Neuronal stem cell (in vitro differentiated cells): ENCODE measurements around the gene MBP.
A peak's percentile ranks its signal among the peaks of the same experiment; 100 is the strongest.

ENCODE experiments used
- DNase-seq: peaks from one replicate; pipeline ENCODE4 v3.0.0-alpha.2; 2013; ENCODE audit warnings: low spot score
- H2AFZ ChIP-seq: one replicate; pipeline ENCODE4 v1.6.1; 2013; ENCODE audit warnings: mild to moderate bottlenecking, low read length, inconsistent platforms
- H2AK5ac ChIP-seq: 2 replicates; pipeline ENCODE4 v1.6.1; 2013; ENCODE audit warnings: low read depth, mild to moderate bottlenecking, inconsistent platforms, low read length, moderate library complexity, mixed read lengths
- H2BK120ac ChIP-seq: 2 replicates; pipeline ENCODE4 v1.6.1; 2013; ENCODE audit warnings: low read depth, mild to moderate bottlenecking, inconsistent platforms, low read length, moderate library complexity, mixed read lengths
- H2BK12ac ChIP-seq: one replicate; pipeline ENCODE4 v1.6.1; 2013; ENCODE audit warnings: low read length, inconsistent platforms
- H2BK15ac ChIP-seq: 2 replicates; pipeline ENCODE4 v1.6.1; 2013; ENCODE audit warnings: mild to moderate bottlenecking, low read length, inconsistent platforms, mixed read lengths
- H2BK5ac ChIP-seq: one replicate; pipeline ENCODE4 v1.6.1; 2013; ENCODE audit warnings: inconsistent platforms, mild to moderate bottlenecking, low read length, moderate library complexity
- H3K14ac ChIP-seq: one replicate; pipeline ENCODE4 v1.6.1; 2013; ENCODE audit warnings: low read length, inconsistent platforms
- H3K18ac ChIP-seq: 2 replicates; pipeline ENCODE4 v1.6.1; 2013; ENCODE audit warnings: low read length, inconsistent platforms
- H3K23ac ChIP-seq: 2 replicates; pipeline ENCODE4 v1.6.1; 2013; ENCODE audit warnings: low read depth, mild to moderate bottlenecking, mixed read lengths, low read length, inconsistent platforms; ENCODE audit not compliant: poor library complexity
- H3K27ac ChIP-seq: replicated peaks from 3 replicates; pipeline ENCODE4 v1.5.1; 2013; ENCODE audit warnings: low read length, inconsistent platforms
- H3K27me3 ChIP-seq, 3 experiments: 2 replicates each; pipeline ENCODE4 v1.6.1; 2013; ENCODE audit warnings: low read length in 3 of 3, mild to moderate bottlenecking in 2 of 3, inconsistent platforms in 1 of 3, low read depth in 1 of 3, mixed read lengths in 1 of 3, moderate library complexity in 1 of 3; ENCODE audit not compliant: control insufficient read depth in 3 of 3, insufficient read depth in 3 of 3
- H3K36me3 ChIP-seq, 2 donors: replicated peaks in 1 of 2; 2 replicates each; pipeline ENCODE4 v1.6.1; 2013; ENCODE audit warnings: low read length in 2 of 2; ENCODE audit not compliant: control insufficient read depth in 2 of 2, insufficient read depth in 2 of 2
- H3K4ac ChIP-seq: 2 replicates; pipeline ENCODE4 v1.6.1; 2013; ENCODE audit warnings: inconsistent platforms, mild to moderate bottlenecking, low read length, moderate library complexity
- H3K4me1 ChIP-seq, 2 donors: 1 replicate in 1 of 2; 2 replicates in 1 of 2; pipeline ENCODE4 v1.6.1; 2013; ENCODE audit warnings: low read length in 2 of 2, low read depth in 1 of 2; ENCODE audit not compliant: control insufficient read depth in 2 of 2, insufficient read depth in 1 of 2
- H3K4me2 ChIP-seq: one replicate; pipeline ENCODE4 v1.6.1; 2013; ENCODE audit warnings: mild to moderate bottlenecking, low read length, inconsistent platforms; ENCODE audit not compliant: insufficient read depth, poor library complexity, severe bottlenecking
- H3K4me3 ChIP-seq, 2 donors: 2 replicates each; pipeline ENCODE4 v1.5.1; 2013; ENCODE audit warnings: low read length in 2 of 2, mild to moderate bottlenecking in 2 of 2, inconsistent platforms in 1 of 2, moderate library complexity in 1 of 2
- H3K79me1 ChIP-seq: one replicate; pipeline ENCODE4 v1.6.1; 2013; ENCODE audit warnings: low read depth, mild to moderate bottlenecking, inconsistent platforms, low read length, moderate library complexity
- H3K9ac ChIP-seq: one replicate; pipeline ENCODE4 v1.6.1; 2013; ENCODE audit warnings: mild to moderate bottlenecking, low read depth, low read length, inconsistent platforms; ENCODE audit not compliant: poor library complexity
- H3K9me3 ChIP-seq, 2 donors: replicated peaks in 1 of 2; 2 replicates each; pipeline versions ENCODE3 to v1.6.1; 2013; ENCODE audit warnings: low read length in 2 of 2, mild to moderate bottlenecking in 2 of 2, inconsistent platforms in 1 of 2, low read depth in 1 of 2, mixed read lengths in 1 of 2, moderate library complexity in 1 of 2; ENCODE audit not compliant: control insufficient read depth in 2 of 2, insufficient read depth in 1 of 2
- H4K8ac ChIP-seq: one replicate; pipeline ENCODE4 v1.6.1; 2013; ENCODE audit warnings: low read depth, mild to moderate bottlenecking, inconsistent platforms, low read length, moderate library complexity
- H4K91ac ChIP-seq: one replicate; pipeline ENCODE4 v1.6.1; 2013; ENCODE audit warnings: low read length, low read depth, mild to moderate bottlenecking, inconsistent platforms; ENCODE audit not compliant: poor library complexity
- WGBS, 2 donors: extraction: QIAGEN DNeasy Blood & Tissue Kit; methylation state at CpG; one replicate each; pipeline ENCODE4 v1.1.7; 2013; ENCODE audit warnings: missing lambda C conversion rate in 2 of 2, mixed read lengths in 1 of 2; ENCODE audit not compliant: insufficient read length in 2 of 2, insufficient replicate concordance in 1 of 2; ENCODE audit errors: extremely low coverage in 2 of 2; 5-methylcytosine and 5-hydroxymethylcytosine counted together

The MBP gene

DNA sequence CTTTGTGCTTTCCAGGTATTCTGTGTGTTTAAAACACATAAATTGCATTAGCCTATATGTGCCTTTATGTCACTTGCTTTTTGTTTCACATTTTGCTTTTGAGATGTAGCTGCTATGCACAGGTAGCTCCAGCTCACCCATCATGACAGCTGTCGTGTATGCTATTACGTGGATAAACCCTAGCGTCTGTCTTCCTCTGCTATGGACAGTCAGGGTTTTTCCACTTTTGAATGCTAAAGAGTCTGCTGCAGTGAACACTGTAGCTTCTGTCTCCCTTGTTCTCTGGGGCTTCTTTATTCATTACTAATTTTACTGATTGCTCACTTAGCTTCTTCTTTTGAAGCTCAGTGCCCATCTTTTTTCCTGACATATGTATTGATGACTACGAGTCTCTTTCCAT, 24.7 kb upstream of the MBP start:
- H3K27ac ChIP-seq, result no peak overlapping the region
- H2BK120ac ChIP-seq, result no peak overlapping the region
- no peak overlapping the region for H2BK5ac ChIP-seq
- no peak overlapping the region for H2AK5ac ChIP-seq
- no peak for DNase-seq
- H3K23ac ChIP-seq, result no peak overlapping the region
- H2BK15ac ChIP-seq, result no peak overlapping the region
- no peak overlapping the region for H3K9ac ChIP-seq
- no peak overlapping the region for H2BK12ac ChIP-seq
- H3K4me1 ChIP-seq, result peaks cover 0 to 4% of the 10 kb centered on the region in 2 donors
- no peaks in the 10 kb centered on the region for H3K9me3 ChIP-seq
- no peak overlapping the region for H4K8ac ChIP-seq
- no peak overlapping the region for H4K91ac ChIP-seq
- no peak overlapping the region for H3K4me3 ChIP-seq
- no peak overlapping the region for H3K18ac ChIP-seq
- H3K4ac ChIP-seq, result no peak overlapping the region
- no CpG with 5 or more reads among the region's 4 CpGs for WGBS, 2 donors
- no peaks in the 10 kb centered on the region for H3K79me1 ChIP-seq
- no peaks in the 10 kb centered on the region for H3K36me3 ChIP-seq
- no peaks in the 10 kb centered on the region for H3K27me3 ChIP-seq
- H3K14ac ChIP-seq, result no peak overlapping the region
- no peak overlapping the region for H2AFZ ChIP-seq
- no peak overlapping the region for H3K4me2 ChIP-seq

DNA sequence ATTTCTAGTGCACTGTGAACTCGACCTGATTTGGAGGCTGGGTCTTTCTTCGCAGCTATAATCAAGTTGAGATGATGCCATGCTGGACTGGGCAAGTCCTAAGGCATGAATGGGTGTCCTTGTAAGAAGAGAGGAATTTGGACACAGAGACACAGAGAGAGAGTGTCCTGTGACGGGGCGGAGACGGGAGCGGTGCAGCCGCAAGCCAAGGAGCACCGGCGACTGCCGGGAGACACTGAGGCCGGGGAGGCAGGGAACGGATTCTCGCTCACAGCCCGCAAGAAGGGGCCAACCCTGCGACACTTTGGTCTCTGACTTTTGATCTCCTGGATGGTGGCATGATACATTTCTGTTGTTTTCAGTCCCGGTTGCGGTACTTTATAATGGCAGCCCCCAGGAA, 22.4 kb upstream of the MBP start:
- no peak overlapping the region for H3K14ac ChIP-seq
- no peak overlapping the region for H3K9ac ChIP-seq
- H3K79me1 ChIP-seq, result no peaks in the 10 kb centered on the region
- H4K91ac ChIP-seq, result no peak overlapping the region
- H3K27me3 ChIP-seq, result no peaks in the 10 kb centered on the region
- no peaks in the 10 kb centered on the region for H3K9me3 ChIP-seq
- H3K36me3 ChIP-seq, result no peaks in the 10 kb centered on the region
- no peak overlapping the region for H3K27ac ChIP-seq
- H4K8ac ChIP-seq, result no peak overlapping the region
- H2AK5ac ChIP-seq, result no peak overlapping the region
- H3K18ac ChIP-seq, result no peak overlapping the region
- no peak overlapping the region for H2AFZ ChIP-seq
- no peak for DNase-seq
- H2BK5ac ChIP-seq, result no peak overlapping the region
- no peak overlapping the region for H2BK15ac ChIP-seq
- no peak overlapping the region for H3K4me2 ChIP-seq
- H3K23ac ChIP-seq, result no peak overlapping the region
- no peak overlapping the region for H3K4me3 ChIP-seq
- peaks cover 0 to 1% of the 10 kb centered on the region in 2 donors for H3K4me1 ChIP-seq
- peak overlapping the region; percentile 85 for H2BK120ac ChIP-seq
- no CpG with 5 or more reads among the region's 17 CpGs for WGBS, 2 donors
- no peak overlapping the region for H2BK12ac ChIP-seq
- H3K4ac ChIP-seq, result no peak overlapping the region

DNA sequence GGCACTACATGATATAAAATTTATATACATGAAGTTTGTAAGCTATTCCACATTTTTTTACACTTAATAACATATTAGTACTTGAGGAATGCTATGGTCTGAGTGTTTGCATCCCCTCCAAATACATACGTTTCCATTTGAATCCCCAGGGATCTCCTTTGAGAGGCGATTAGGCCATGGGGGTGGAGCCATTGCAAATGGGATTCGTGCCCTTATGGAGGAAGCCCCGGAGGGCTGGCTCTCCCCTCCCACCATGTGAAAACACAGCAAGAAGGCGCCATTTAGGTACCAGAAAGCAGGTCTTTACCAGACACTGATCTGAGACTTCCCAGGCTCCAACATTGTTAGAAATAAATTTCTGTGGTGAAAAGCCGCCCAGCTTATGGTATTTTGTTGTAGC, 20.8 kb upstream of the MBP start:
- H3K4ac ChIP-seq, result no peak overlapping the region
- H3K79me1 ChIP-seq, result no peaks in the 10 kb centered on the region
- no peaks in the 10 kb centered on the region for H3K4me1 ChIP-seq
- no peak overlapping the region for H3K27ac ChIP-seq
- WGBS, 2 donors, result no CpG with 5 or more reads among the region's 6 CpGs
- no peak overlapping the region for H4K91ac ChIP-seq
- no peak overlapping the region for H2AK5ac ChIP-seq
- H3K36me3 ChIP-seq, result no peaks in the 10 kb centered on the region
- H2BK120ac ChIP-seq, result no peak overlapping the region
- no peak overlapping the region for H3K14ac ChIP-seq
- no peak overlapping the region for H3K4me2 ChIP-seq
- H2BK15ac ChIP-seq, result no peak overlapping the region
- no peaks in the 10 kb centered on the region for H3K9me3 ChIP-seq
- H2BK12ac ChIP-seq, result no peak overlapping the region
- no peak for DNase-seq
- H3K18ac ChIP-seq, result no peak overlapping the region
- H2BK5ac ChIP-seq, result no peak overlapping the region
- H3K23ac ChIP-seq, result no peak overlapping the region
- no peak overlapping the region for H2AFZ ChIP-seq
- no peak overlapping the region for H3K4me3 ChIP-seq
- no peak overlapping the region for H3K9ac ChIP-seq
- no peak overlapping the region for H4K8ac ChIP-seq
- H3K27me3 ChIP-seq, result no peaks in the 10 kb centered on the region

DNA sequence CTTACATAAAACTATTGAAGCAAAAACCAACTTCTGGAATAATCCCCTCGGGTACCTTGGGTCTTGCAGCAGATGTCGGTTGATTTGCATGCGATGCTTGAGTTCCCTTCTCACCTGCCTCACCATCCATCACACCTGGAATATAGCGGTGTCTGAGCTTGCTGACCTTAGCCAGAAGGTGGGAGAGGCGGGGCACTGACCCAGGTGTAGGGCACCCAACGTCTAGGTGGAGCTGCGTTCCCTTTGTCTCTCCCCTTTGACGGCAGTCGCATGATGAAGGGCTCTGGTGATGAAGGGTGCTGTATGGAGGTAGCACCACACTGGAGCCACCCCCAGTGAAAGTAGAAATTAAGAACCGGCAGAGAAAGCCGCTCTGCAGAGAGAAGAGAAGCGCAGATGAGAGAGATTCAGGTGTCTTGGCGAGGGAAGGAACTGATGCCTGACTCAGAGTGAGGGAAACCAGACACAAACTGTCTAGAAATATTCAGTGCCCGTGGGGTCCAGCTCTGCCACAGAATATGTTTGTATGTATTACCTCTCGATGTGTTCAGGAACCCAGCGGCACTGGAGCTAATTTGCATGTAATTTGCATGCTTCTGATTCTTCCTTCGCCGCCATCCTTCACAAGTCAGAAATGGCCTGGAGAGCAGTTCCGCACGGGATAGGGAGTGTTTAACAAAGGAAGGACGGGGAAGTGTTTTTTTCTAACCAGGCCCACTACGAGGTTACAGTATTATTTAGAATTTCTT, 19.4 kb upstream of the MBP start:
- H3K79me1 ChIP-seq, result no peaks in the 10 kb centered on the region
- H3K36me3 ChIP-seq, result no peaks in the 10 kb centered on the region
- H3K4me3 ChIP-seq, result no peak overlapping the region
- H2AFZ ChIP-seq, result no peak overlapping the region
- no peak overlapping the region for H2AK5ac ChIP-seq
- H3K23ac ChIP-seq, result no peak overlapping the region
- no peak overlapping the region for H2BK12ac ChIP-seq
- DNase-seq, result no peak
- no CpG with 5 or more reads among the region's 22 CpGs for WGBS, 2 donors
- H3K4ac ChIP-seq, result no peak overlapping the region
- H3K18ac ChIP-seq, result no peak overlapping the region
- no peaks in the 10 kb centered on the region for H3K9me3 ChIP-seq
- H3K4me2 ChIP-seq, result no peak overlapping the region
- no peaks in the 10 kb centered on the region for H3K4me1 ChIP-seq
- no peak overlapping the region for H2BK5ac ChIP-seq
- no peak overlapping the region for H4K91ac ChIP-seq
- H3K14ac ChIP-seq, result no peak overlapping the region
- no peak overlapping the region for H2BK15ac ChIP-seq
- no peak overlapping the region for H4K8ac ChIP-seq
- H2BK120ac ChIP-seq, result no peak overlapping the region
- H3K27me3 ChIP-seq, result no peaks in the 10 kb centered on the region
- no peak overlapping the region for H3K9ac ChIP-seq
- no peak overlapping the region for H3K27ac ChIP-seq
